ENCODE measurements around the gene TIMP4. TPM values are rescaled to one million over a fixed set of nuclear protein-coding genes. Genes with fewer than 3 reads are reported as not detected.
A peak's percentile ranks its signal among the peaks of the same experiment; 100 is the strongest.

TIMP4 gene
- total RNA-seq: not detected

GRCh38 chr3:12158387-12159226 lies at the start of gene TIMP4:
TIMP4 (minus strand) TSS chr3:12158912; CDS start chr3:12158840, 72 bp downstream.
- H3K4me3 Mint-ChIP-seq: no peak within 1 kb of the TSS
- DNase-seq: no peak

GRCh38 chr3:12205171-12205570 lies 46.5 kb upstream of the TIMP4 start:
- Mint-ChIP-seq H3K27me3 (ENCODE audit: low read depth) (peaks cover 4% of the 10 kb centered on the region), H3K4me3 (no peak overlapping the region), H3K27ac (no peak overlapping the region), H3K36me3 (ENCODE audit: low read depth) (no peaks in the 10 kb centered on the region), H3K9me3 (ENCODE audit: insufficient read depth) (no peaks in the 10 kb centered on the region), H3K4me1 (ENCODE audit: low read depth) (no peaks in the 10 kb centered on the region)
- POLR2A ChIA-PET: no interaction called here
- ATAC-seq: no peak
- CTCF ChIA-PET: no interaction called here
- no peak for DNase-seq

More at GRCh38 chr3:12158387-12159226, at the start of gene TIMP4:
- ATAC-seq: no peak
- ChIA-PET POLR2A (no interaction called here), CTCF (interaction anchor here (1.8 kb wide), 1 partner anchor 321 kb away, joined by 4 read pairs; no protein-coding TSS in a partner anchor)
- Mint-ChIP-seq H3K36me3 (ENCODE audit: low read depth) (no peaks in the 10 kb centered on the region), H3K9me3 (ENCODE audit: insufficient read depth) (no peaks in the 10 kb centered on the region), H3K27ac (no peak within 1 kb of the TSS), H3K4me1 (ENCODE audit: low read depth) (no peaks in the 10 kb centered on the region), H3K27me3 (ENCODE audit: low read depth) (peaks cover 17% of the 10 kb centered on the region)

- DNase-seq (no peak), ATAC-seq (no peak)
- Mint-ChIP-seq H3K36me3 (ENCODE audit: low read depth) (no peaks in the 10 kb centered on the region), H3K4me1 (ENCODE audit: low read depth) (peaks cover 6% of the 10 kb centered on the region), H3K9me3 (ENCODE audit: insufficient read depth) (no peaks in the 10 kb centered on the region), H3K27me3 (ENCODE audit: low read depth) (no peaks in the 10 kb centered on the region), H3K4me3 (no peak overlapping the region), H3K27ac (no peak overlapping the region)
- ChIA-PET POLR2A (no interaction called here), CTCF (interaction anchor here (0.8 kb wide), 1 partner anchor 66 kb away, joined by 3 read pairs; no protein-coding TSS in a partner anchor)
These were observed 43.1 kb upstream of the TIMP4 start for GRCh38 chr3:12201813-12202212.

- H3K27ac Mint-ChIP-seq: no peak overlapping the region
These were observed 39.6 kb upstream of the TIMP4 start for GRCh38 chr3:12198301-12198700.

GRCh38 chr3:12197475-12197874 lies 38.8 kb upstream of the TIMP4 start:
- H3K27me3 Mint-ChIP-seq (ENCODE audit: low read depth): no peaks in the 10 kb centered on the region
- H3K4me3 Mint-ChIP-seq: no peak overlapping the region
- H3K4me1 Mint-ChIP-seq (ENCODE audit: low read depth): peaks cover 30% of the 10 kb centered on the region
- no peaks in the 10 kb centered on the region for H3K9me3 Mint-ChIP-seq (ENCODE audit: insufficient read depth)
- ATAC-seq: no peak
- DNase-seq: no peak
- ChIA-PET CTCF (interaction anchor here (1.1 to 1.2 kb wide), 2 partner anchors 10 to 282 kb away, joined by 3 to 5 read pairs; no protein-coding TSS in a partner anchor), POLR2A (interaction anchor here (0.6 kb wide), 1 partner anchor 368 kb away, joined by 6 read pairs; no protein-coding TSS in a partner anchor)
- H3K36me3 Mint-ChIP-seq (ENCODE audit: low read depth): no peaks in the 10 kb centered on the region
- H3K27ac Mint-ChIP-seq: no peak overlapping the region

More at GRCh38 chr3:12198301-12198700, 39.6 kb upstream of the TIMP4 start:
- ChIA-PET CTCF (no interaction called here), POLR2A (no interaction called here)
- H3K4me3 Mint-ChIP-seq: no peak overlapping the region
- peaks cover 24% of the 10 kb centered on the region for H3K4me1 Mint-ChIP-seq (ENCODE audit: low read depth)
- no peaks in the 10 kb centered on the region for H3K36me3 Mint-ChIP-seq (ENCODE audit: low read depth)
- no peaks in the 10 kb centered on the region for H3K9me3 Mint-ChIP-seq (ENCODE audit: insufficient read depth)
- ATAC-seq (no peak), DNase-seq (no peak)
- H3K27me3 Mint-ChIP-seq (ENCODE audit: low read depth): no peaks in the 10 kb centered on the region

GRCh38 chr3:12196684-12197083 lies 38.0 kb upstream of the TIMP4 start:
- Mint-ChIP-seq H3K27me3 (ENCODE audit: low read depth) (no peaks in the 10 kb centered on the region), H3K27ac (no peak overlapping the region), H3K4me3 (no peak overlapping the region), H3K36me3 (ENCODE audit: low read depth) (no peaks in the 10 kb centered on the region), H3K9me3 (ENCODE audit: insufficient read depth) (no peaks in the 10 kb centered on the region), H3K4me1 (ENCODE audit: low read depth) (peaks cover 30% of the 10 kb centered on the region)
- ChIA-PET POLR2A (no interaction called here), CTCF (interaction anchor here (1.1 to 1.2 kb wide), 2 partner anchors 10 to 283 kb away, joined by 3 to 5 read pairs; no protein-coding TSS in a partner anchor)
- ATAC-seq: no peak
- DNase-seq: no peak

GRCh38 chr3:12195231-12195630 lies 36.5 kb upstream of the TIMP4 start:
- POLR2A ChIA-PET: no interaction called here
- Mint-ChIP-seq H3K36me3 (ENCODE audit: low read depth) (no peaks in the 10 kb centered on the region), H3K4me3 (no peak overlapping the region), H3K27ac (no peak overlapping the region), H3K27me3 (ENCODE audit: low read depth) (no peaks in the 10 kb centered on the region), H3K9me3 (ENCODE audit: insufficient read depth) (no peaks in the 10 kb centered on the region), H3K4me1 (ENCODE audit: low read depth) (peaks cover 30% of the 10 kb centered on the region)
- ATAC-seq: no peak
- DNase-seq: no peak
- CTCF ChIA-PET: interaction anchor here (1.0 to 1.9 kb wide), 8 partner anchors 9 to 285 kb away, joined by 4 to 7 read pairs (median 5); no protein-coding TSS in a partner anchor

GRCh38 chr3:12194669-12195161 lies 36.0 kb upstream of the TIMP4 start:
- peak; percentile 33 for DNase-seq
- Mint-ChIP-seq H3K27me3 (ENCODE audit: low read depth) (no peaks in the 10 kb centered on the region), H3K4me1 (ENCODE audit: low read depth) (peaks cover 30% of the 10 kb centered on the region), H3K36me3 (ENCODE audit: low read depth) (no peaks in the 10 kb centered on the region), H3K9me3 (ENCODE audit: insufficient read depth) (no peaks in the 10 kb centered on the region), H3K27ac (no peak overlapping the region), H3K4me3 (no peak overlapping the region)
- no peak for ATAC-seq
- ChIA-PET CTCF (interaction anchor here (0.7 to 1.9 kb wide), 9 partner anchors 9 to 285 kb away, joined by 3 to 7 read pairs (median 5); no protein-coding TSS in a partner anchor), POLR2A (interaction anchor here (0.6 kb wide), 1 partner anchor 56 kb away, joined by 3 read pairs; no protein-coding TSS in a partner anchor)

- no peak for DNase-seq
- ATAC-seq: peak; percentile 20
- ChIA-PET POLR2A (interaction anchor here (0.6 kb wide), 1 partner anchor 56 kb away, joined by 3 read pairs; no protein-coding TSS in a partner anchor), CTCF (interaction anchor here (0.6 to 1.9 kb wide), 8 partner anchors 10 to 286 kb away, joined by 3 to 7 read pairs (median 5); no protein-coding TSS in a partner anchor)
- Mint-ChIP-seq H3K4me1 (ENCODE audit: low read depth) (peaks cover 30% of the 10 kb centered on the region), H3K27ac (no peak overlapping the region), H3K27me3 (ENCODE audit: low read depth) (no peaks in the 10 kb centered on the region), H3K36me3 (ENCODE audit: low read depth) (no peaks in the 10 kb centered on the region), H3K4me3 (no peak overlapping the region), H3K9me3 (ENCODE audit: insufficient read depth) (no peaks in the 10 kb centered on the region)
These were observed 35.5 kb upstream of the TIMP4 start for GRCh38 chr3:12194209-12194608.

GRCh38 chr3:12193485-12194165 lies 34.9 kb upstream of the TIMP4 start:
- ChIA-PET CTCF (interaction anchor here (0.6 to 1.9 kb wide), 4 partner anchors 10 to 286 kb away, joined by 3 to 7 read pairs (median 6); no protein-coding TSS in a partner anchor), POLR2A (no interaction called here)
- Mint-ChIP-seq H3K4me3 (no peak overlapping the region), H3K27me3 (ENCODE audit: low read depth) (no peaks in the 10 kb centered on the region), H3K36me3 (ENCODE audit: low read depth) (no peaks in the 10 kb centered on the region), H3K27ac (no peak overlapping the region), H3K4me1 (ENCODE audit: low read depth) (peaks cover 33% of the 10 kb centered on the region), H3K9me3 (ENCODE audit: insufficient read depth) (no peaks in the 10 kb centered on the region)
- ATAC-seq (peak; percentile 72), DNase-seq (peak; percentile 48)

- Mint-ChIP-seq H3K27ac (no peak overlapping the region), H3K4me3 (no peak overlapping the region), H3K4me1 (ENCODE audit: low read depth) (peaks cover 39% of the 10 kb centered on the region), H3K36me3 (ENCODE audit: low read depth) (no peaks in the 10 kb centered on the region), H3K27me3 (ENCODE audit: low read depth) (no peaks in the 10 kb centered on the region), H3K9me3 (ENCODE audit: insufficient read depth) (no peaks in the 10 kb centered on the region)
- ChIA-PET CTCF (no interaction called here), POLR2A (no interaction called here)
- DNase-seq: no peak
- no peak for ATAC-seq
These were observed 34.2 kb upstream of the TIMP4 start for GRCh38 chr3:12192655-12193484.

Data from activated CD8-positive, alpha-beta T cell treated with anti-CD3 and anti-CD28 coated beads, Interleukin-2, amount 10 ng/mL, durations not matched to agents 7 days and 5 days (primary cell).